Stomach (tissue), 19 donors: ENCODE measurements around the gene MCTP1. TPM values are rescaled to one million over a fixed set of nuclear protein-coding genes. Genes with fewer than 3 reads are reported as not detected.

Experiments used
- DNase-seq, 2 donors: peaks; one replicate each; pipeline versions ENCODE4 v3.0.0 to v3.0.0-alpha.2; 2013 to 2019
- H3K27ac ChIP-seq, 5 donors: fragments of 200-600 bp in 4 of 5; sonication (generic) in 4 of 5; one replicate each; pipeline ENCODE4 v1.5.1; 2013 to 2019; ENCODE audit warnings: mild to moderate bottlenecking in 1 of 5, moderate library complexity in 1 of 5
- H3K27me3 ChIP-seq, 3 donors: fragments of 200-600 bp; sonication (generic); one replicate each; pipeline ENCODE4 v1.5.1; 2017 to 2019; ENCODE audit warnings: mixed run types in 1 of 3
- H3K36me3 ChIP-seq, 4 donors: fragments of 200-600 bp; sonication (generic); 1 replicate in 3 of 4; 2 replicates in 1 of 4; pipeline ENCODE4 v1.5.1; 2016 to 2019
- H3K4me1 ChIP-seq, 4 donors: fragments of 200-600 bp; sonication (generic); one replicate each; pipeline ENCODE4 v1.5.1; 2016 to 2019
- H3K4me3 ChIP-seq, 4 donors: fragments of 200-600 bp; sonication (generic) in 3 of 4; one replicate each; pipeline ENCODE4 v1.5.1; 2016 to 2019; ENCODE audit warnings: mild to moderate bottlenecking in 1 of 4
- H3K9me3 ChIP-seq, 4 donors: fragments of 200-600 bp; sonication (generic); one replicate each; pipeline ENCODE4 v1.5.1; 2016 to 2019
- CTCF ChIP-seq, 7 experiments: fragments of 450-650 bp in 4 of 7; fragments of 200-600 bp in 3 of 7; sonication (generic) in 3 of 7; IDR thresholded peaks; one replicate each; pipeline ENCODE4 v1.5.1; 2016 to 2019; ENCODE audit warnings: antibody characterized with exemption in 7 of 7, control low read depth in 2 of 7, mild to moderate bottlenecking in 1 of 7
- EP300 ChIP-seq: sonication (generic); formaldehyde crosslinking; IDR thresholded peaks from one replicate; pipeline ENCODE4 v1.6.1; 2017; ENCODE audit warnings: antibody characterized with exemption
- POLR2A ChIP-seq, 4 donors: fragments of 450-650 bp; IDR thresholded peaks; one replicate each; pipeline ENCODE4 v1.6.1; 2016; ENCODE audit warnings: antibody characterized with exemption in 4 of 4, control low read depth in 2 of 4, mild to moderate bottlenecking in 1 of 4, moderate library complexity in 1 of 4
- POLR2AphosphoS5 ChIP-seq, 3 donors: sonication (generic); formaldehyde crosslinking; IDR thresholded peaks; one replicate each; pipeline ENCODE4 v1.6.1; 2016; ENCODE audit warnings: antibody characterized with exemption in 3 of 3
- WGBS, 5 donors: extraction: QIAGEN DNeasy Blood & Tissue Kit in 3 of 5; methylation state at CpG; one replicate each; pipeline versions ENCODE4 v1.1.5 to v1.1.7; 2013 to 2018; 5-methylcytosine and 5-hydroxymethylcytosine counted together
- intact Hi-C: fragments of 100-400 bp; cut with DNase I; formaldehyde crosslinking; loops from one replicate; pipeline ENCODE4 v1.15.1; 2023; ENCODE audit warnings: low total_unique reads
- long read RNA-seq, 10 donors: transcript quantifications; one replicate each; lab custom pipeline, GENCODE V29; 2026
- polyA plus RNA-seq, 3 donors: library from polyadenylated mRNA; stranded (reverse); fragments of 200-250 nt; gene quantifications; one replicate each; pipeline ENCODE4 v1.2.3, GENCODE V29; 2013
- total RNA-seq, 5 donors: library from RNA; depleted of rRNA; stranded (reverse); fragments of >200 nt; gene quantifications; one replicate each; pipeline versions ENCODE4 v1.1.0 to v1.2.3, GENCODE V29; 2014 to 2016
- donor health status: healthy with polysubstance abuse.
- donor health status: Bipolar disorder and iron deficiency.
- donor health status: healthy.

MCTP1 gene
- total RNA-seq (10 to 100 TPM in 4 of 5 donors, 1 to 10 TPM in 1; 1.8 to 47.9 (median 23.7) TPM), polyA plus RNA-seq (1 to 10 TPM; 1.4 to 4.9 (median 4.3) TPM)
- long read RNA-seq, donor 1: 0 reads
- long read RNA-seq, donor 2: 0 reads
- long read RNA-seq, donor 3: 0 reads
- long read RNA-seq, donor 4: 0 reads
- long read RNA-seq, donor 5: 0 reads
- long read RNA-seq, donor 6: 0 reads
- long read RNA-seq, donor 7: 0 reads
- long read RNA-seq, donor 8: 0 reads
- long read RNA-seq, donor 9: 0 reads
- long read RNA-seq, donor 10: 0 reads

GRCh38 chr5:95284572-95285408 is at the start of gene MCTP1:
MCTP1 (minus strand) TSS chr5:95285094.
- TF ChIP-seq POLR2AphosphoS5 (IDR thresholded peaks at IDR 0.05) (no peak), CTCF (IDR thresholded peaks at IDR 0.05) (no peak), POLR2A (IDR thresholded peaks at IDR 0.05) (no peak)
- H3K27me3 ChIP-seq: peaks cover 0 to 94% (median 60%) of the 10 kb centered on the region in 3 donors
- intact Hi-C loops: no loop called here
- 0 to 3% (median 1%) methylated on average over 32 to 83 of the region's 83 CpGs for WGBS, 5 donors
- DNase-seq: peak; percentile 32 to 61
- H3K4me1 ChIP-seq: peaks cover 18 to 30% (median 25%) of the 10 kb centered on the region in 4 donors
- no peaks in the 10 kb centered on the region for H3K9me3 ChIP-seq
- no peaks in the 10 kb centered on the region for H3K36me3 ChIP-seq
- H3K27ac ChIP-seq: peak within 1 kb of the TSS in 2 of 5 donors; percentile 10 to 52
- H3K4me3 ChIP-seq: peak within 1 kb of the TSS; percentile 58 to 83 (median 68)

- Histone ChIP-seq H3K27me3 (no peaks in the 10 kb centered on the region), H3K27ac (no peak overlapping the region), H3K9me3 (no peaks in the 10 kb centered on the region), H3K4me1 (no peaks in the 10 kb centered on the region), H3K4me3 (no peak overlapping the region), H3K36me3 (no peaks in the 10 kb centered on the region)
- TF ChIP-seq POLR2AphosphoS5 (IDR thresholded peaks at IDR 0.05) (no peak), POLR2A (IDR thresholded peaks at IDR 0.05) (no peak), CTCF (IDR thresholded peaks at IDR 0.05) (no peak), EP300 (no peak)
- no peak for DNase-seq
- intact Hi-C loops: no loop called here
- 56 to 76% (median 67%) methylated on average over 3 of the region's 3 CpGs for WGBS, 5 donors
Observed at GRCh38 chr5:95332158-95332557, 47.3 kb upstream of the MCTP1 start.

- 43 to 58% (median 55%) methylated on average over 3 of the region's 3 CpGs for WGBS, 5 donors
- TF ChIP-seq POLR2AphosphoS5 (IDR thresholded peaks at IDR 0.05): no peak
- no peak for TF ChIP-seq POLR2A (IDR thresholded peaks at IDR 0.05)
- TF ChIP-seq CTCF (IDR thresholded peaks at IDR 0.05): no peak
- TF ChIP-seq EP300: no peak
- DNase-seq: no peak
Observed at GRCh38 chr5:95331358-95331757, 46.5 kb upstream of the MCTP1 start.

GRCh38 chr5:95327211-95327610 is 42.3 kb upstream of the MCTP1 start:
- 43 to 61% (median 46%) methylated on average over 6 of the region's 6 CpGs for WGBS, 5 donors
- intact Hi-C loops: no loop called here
- Histone ChIP-seq H3K4me1 (no peaks in the 10 kb centered on the region), H3K27me3 (no peaks in the 10 kb centered on the region), H3K36me3 (no peaks in the 10 kb centered on the region), H3K27ac (no peak overlapping the region), H3K9me3 (no peaks in the 10 kb centered on the region), H3K4me3 (no peak overlapping the region)
- no peak for DNase-seq
- TF ChIP-seq POLR2AphosphoS5 (IDR thresholded peaks at IDR 0.05) (no peak), POLR2A (IDR thresholded peaks at IDR 0.05) (no peak), CTCF (IDR thresholded peaks at IDR 0.05) (no peak), EP300 (no peak)

More at GRCh38 chr5:95331358-95331757, 46.5 kb upstream of the MCTP1 start:
- intact Hi-C loops: no loop called here
- no peak overlapping the region for H3K4me3 ChIP-seq
- no peaks in the 10 kb centered on the region for H3K27me3 ChIP-seq
- no peaks in the 10 kb centered on the region for H3K4me1 ChIP-seq
- no peak overlapping the region for H3K27ac ChIP-seq
- no peaks in the 10 kb centered on the region for H3K36me3 ChIP-seq
- H3K9me3 ChIP-seq: no peaks in the 10 kb centered on the region
